Measurements from ENCODE around the gene CLEC4D.

- TF ChIP-seq GATA2 (IDR thresholded peaks at IDR 0.05; ENCODE audit: low read depth, low read length), result no peak
- no peak for TF ChIP-seq GATA3 (IDR thresholded peaks at IDR 0.05; ENCODE audit: low read depth, low read length)
These were observed 51.4 kb downstream of the CLEC4D start for GRCh38 chr12:8564656-8565055.
